Mesenteric fat pad (tissue), 1 donor: ENCODE measurements around the gene ELMO1. TPM values are rescaled to one million over a fixed set of nuclear protein-coding genes. Genes with fewer than 3 reads are reported as not detected.

Source experiments
- DNase-seq: peaks from one replicate; pipeline ENCODE4 v3.0.0-alpha.2; 2020; ENCODE audit warnings: low spot score
- total RNA-seq: library from RNA; stranded (reverse); fragmentation: NEBNext Ultra II Directional; extraction: Animal tissue kit (Norgen Biotek cat#: 25700); gene quantifications from one replicate; pipeline ENCODE4 v1.2.1, GENCODE V29; 2021
- donor health status: DM: yes; HTN: yes; CAD: no.

ELMO1 gene
- total RNA-seq, 1 donor from 2014 or later, result 48.9 TPM

DNA sequence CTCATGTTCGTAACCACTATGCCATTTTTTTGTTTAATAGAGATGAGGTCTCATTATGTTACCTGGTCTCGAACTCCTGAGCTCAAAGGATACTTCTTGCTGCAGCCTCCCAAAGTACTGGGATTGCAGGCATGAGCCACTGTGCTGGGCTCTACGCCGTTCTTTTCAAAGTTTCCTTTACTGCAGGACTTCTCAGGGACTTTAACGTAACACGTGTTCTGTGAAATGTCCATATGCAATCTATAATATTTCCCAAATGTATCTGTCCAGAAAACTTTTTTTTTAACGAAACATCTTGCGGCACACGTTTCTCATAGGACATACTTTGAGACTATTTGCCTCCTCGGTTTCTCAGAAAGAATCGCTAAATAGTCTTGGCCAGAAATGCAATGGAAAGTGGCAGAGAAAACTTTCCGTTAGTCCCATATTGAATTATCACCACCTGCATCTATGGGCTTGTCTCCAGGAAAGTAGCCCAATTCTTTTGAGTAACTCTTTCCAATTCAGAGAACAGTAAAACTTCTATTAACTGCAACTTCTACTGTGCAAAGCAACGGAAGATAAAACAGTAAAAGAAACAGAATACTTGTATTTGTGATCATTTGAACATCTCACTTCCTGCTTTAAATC is 96.3 kb downstream of the ELMO1 start:
- no peak for DNase-seq

- no peak for DNase-seq
Observed at GRCh38 chr7:37351716-37352115, 96.9 kb downstream of the ELMO1 start.

- DNase-seq, result no peak
Observed at GRCh38 chr7:37349979-37350590, 98.6 kb downstream of the ELMO1 start.

GRCh38 chr7:37348982-37349381 is 99.7 kb downstream of the ELMO1 start:
- no peak for DNase-seq

- DNase-seq, result no peak
Observed at GRCh38 chr7:37346761-37347160, 101.9 kb downstream of the ELMO1 start.

DNA sequence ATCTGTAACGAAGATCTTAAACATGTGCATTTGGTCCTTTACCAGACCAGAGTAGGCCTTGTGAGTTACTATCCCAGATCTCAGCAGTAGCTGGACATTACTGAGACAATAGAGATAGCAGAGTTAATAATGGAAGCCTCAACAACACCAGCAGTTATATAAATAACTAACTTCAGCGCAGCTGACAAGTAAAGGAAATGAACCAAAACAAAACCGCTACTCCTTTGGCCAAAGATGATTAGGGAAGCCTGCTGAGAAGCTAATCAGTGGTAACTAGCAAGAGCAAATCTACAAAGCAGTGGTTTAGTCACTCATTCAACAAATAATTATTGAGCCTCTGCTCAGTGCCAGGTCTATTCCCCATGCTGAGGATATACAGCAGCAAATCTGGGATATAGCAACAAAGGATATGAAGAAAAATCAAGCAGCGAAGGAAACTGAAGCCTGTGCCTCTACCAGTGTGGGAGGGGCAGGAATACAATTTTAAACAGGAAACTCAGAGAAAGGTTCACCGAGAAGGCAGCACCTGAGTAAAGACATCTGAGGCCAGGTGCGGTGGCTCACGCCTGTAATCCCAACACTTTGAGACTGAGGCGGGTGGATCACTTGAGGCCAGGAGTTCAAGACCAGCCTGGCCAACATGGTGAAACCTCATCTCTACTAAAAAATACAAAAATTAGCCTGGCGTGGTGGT is 103.6 kb downstream of the ELMO1 start:
- DNase-seq, result no peak

- no peak for DNase-seq
Observed at GRCh38 chr7:37342688-37343471, 105.8 kb downstream of the ELMO1 start.

DNA sequence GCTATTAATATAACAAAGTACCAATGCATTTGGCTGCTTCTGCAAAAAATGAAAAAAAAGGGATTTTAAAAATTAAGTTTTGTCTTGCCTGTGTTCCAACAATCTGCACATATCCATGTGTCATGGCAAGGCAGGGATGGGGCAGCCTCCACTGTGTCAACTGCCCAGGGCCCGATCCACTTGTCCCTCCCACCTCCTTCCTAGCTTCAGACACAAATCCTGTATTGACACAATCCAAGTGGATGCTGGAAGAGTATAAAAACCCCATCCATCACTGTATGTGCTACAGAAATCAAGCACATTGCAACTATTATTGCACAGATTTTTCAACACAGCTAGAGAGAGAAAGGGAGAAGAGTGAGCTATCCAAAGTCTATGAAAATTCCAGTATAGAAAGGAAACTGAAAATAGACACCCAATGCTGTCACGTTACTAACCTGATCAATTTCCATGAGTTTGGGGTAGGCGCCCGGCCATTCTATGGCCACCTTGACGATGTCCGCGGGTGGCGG is 106.4 kb downstream of the ELMO1 start:
- no peak for DNase-seq

DNA sequence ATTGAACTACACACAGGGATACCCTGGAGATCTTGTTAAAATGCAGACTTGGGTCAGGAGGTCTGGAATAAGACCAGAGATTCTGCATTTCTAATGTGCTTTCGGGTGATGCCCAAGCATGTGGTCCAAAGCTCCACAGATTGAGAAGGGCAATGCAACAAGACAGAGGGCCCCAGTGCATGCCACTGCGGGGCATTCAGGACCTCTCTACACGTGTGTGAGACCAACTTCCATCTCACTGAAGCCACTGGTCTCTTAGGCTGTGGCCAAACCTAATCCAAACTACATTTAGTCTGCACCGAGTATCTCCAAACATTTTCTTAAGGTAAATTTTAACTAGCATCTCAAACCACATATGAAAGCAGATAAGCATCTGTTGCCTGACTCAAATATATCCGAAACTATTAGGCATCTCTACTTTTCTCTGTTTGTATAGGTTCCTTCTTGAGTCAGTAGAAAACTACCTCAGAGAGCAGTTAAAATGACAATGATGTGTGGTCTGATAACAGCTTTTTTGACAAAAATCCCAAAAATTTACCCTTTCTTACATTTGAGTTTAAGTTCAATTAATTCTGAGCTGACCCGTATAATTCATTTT is 107.5 kb downstream of the ELMO1 start:
- no peak for DNase-seq

DNA sequence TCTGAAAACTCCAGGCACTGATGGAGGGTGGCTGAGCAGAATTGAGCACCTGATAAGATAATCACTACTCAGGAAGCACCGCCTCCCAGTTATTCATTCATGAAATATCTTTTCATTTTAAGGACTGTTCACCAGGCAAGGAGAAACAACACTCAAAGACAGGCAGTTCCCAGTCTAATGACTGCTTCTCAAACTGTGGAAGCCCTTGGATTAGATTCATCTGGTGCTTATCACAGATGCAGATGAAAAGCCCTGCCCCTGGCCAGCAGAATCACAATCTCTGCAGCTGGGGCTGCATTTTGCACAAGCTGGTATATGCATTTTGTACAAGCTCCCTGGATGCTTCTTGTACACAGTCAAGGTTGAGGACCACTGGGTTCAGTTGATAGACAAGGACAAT is 109.7 kb downstream of the ELMO1 start:
- DNase-seq, result no peak

- no peak for DNase-seq
Observed at GRCh38 chr7:37337522-37337921, 111.1 kb downstream of the ELMO1 start.

DNA sequence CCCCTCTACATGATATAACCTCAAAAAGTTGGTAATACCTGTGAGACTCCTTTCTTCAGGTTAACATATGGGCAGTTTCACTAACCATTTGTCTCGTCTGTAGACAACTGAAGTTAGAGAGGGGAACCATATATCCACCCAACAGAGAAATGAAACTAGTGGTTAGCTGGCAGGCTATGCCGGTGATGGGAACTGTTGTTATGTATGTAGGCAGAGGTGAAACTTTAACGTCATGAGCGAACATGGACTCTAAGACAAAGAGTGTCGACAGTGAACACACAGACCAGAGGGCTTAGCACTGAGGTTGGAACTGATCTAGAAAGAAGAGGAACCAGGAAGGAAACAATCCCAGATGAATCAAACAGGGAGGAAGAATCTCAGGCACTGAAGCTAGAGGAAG is 112.4 kb downstream of the ELMO1 start:
- no peak for DNase-seq

DNA sequence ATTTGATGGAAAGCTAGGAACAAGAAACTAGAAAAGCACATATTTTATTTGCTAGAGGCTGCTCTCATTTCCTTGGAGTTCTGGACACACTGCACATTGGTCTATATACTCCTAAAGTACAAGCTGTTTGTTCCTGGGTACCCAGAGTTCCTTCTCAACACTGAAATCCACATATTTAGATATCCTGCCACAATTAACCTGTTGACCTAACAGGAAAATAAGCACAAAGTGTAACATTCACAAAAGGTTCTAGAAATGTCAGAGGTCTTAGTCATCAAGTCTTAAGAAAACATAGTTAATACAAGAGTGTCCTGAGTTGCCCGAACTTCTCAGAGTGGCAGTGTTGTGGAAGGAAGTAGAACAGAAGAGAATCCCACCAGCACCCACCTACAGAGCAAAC is 115.6 kb downstream of the ELMO1 start:
- DNase-seq, result no peak

- DNase-seq, result no peak
Observed at GRCh38 chr7:37332243-37333016, 116.2 kb downstream of the ELMO1 start.

GRCh38 chr7:37330775-37331174 is 117.9 kb downstream of the ELMO1 start:
- no peak for DNase-seq

DNA sequence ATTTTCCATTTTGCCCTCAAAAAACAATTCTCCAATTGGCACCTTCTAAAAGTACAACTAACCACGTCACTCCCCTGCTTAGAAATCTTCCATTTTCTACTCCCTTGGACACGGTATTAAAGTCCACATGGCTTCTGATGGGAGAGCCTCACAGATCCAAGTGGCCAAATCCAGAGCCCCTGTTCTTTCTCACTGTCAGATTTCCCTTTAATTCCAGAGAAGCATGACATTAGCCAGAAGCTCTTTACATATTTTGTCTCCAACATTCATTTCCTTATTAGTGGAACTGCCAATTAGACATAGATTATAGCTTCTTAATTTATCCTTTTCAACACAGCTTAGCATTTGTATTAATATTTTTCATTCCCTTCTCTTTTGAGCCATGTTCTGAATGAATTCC is 118.7 kb downstream of the ELMO1 start:
- DNase-seq, result no peak

DNA sequence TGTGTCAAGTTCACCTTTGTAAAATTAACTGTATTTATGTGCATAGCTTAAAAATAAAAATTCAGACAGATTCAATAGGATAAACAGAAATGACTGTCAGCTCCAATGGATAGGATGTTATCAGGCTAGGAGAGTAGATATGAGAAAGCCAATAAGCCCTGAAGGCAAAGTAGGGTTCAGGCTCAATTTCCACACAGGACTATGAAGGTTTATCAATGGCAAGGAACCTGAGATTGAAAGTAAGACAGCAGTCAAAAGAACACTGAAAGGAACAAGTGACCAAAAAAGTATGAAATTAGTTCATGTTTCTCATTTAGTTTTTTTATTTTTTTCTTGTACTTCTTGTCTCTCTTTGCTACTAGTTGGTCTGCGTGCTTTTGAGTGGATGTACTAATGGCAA is 121.4 kb downstream of the ELMO1 start:
- no peak for DNase-seq

GRCh38 chr7:37323966-37324365 is 124.7 kb downstream of the ELMO1 start:
- no peak for DNase-seq

DNA sequence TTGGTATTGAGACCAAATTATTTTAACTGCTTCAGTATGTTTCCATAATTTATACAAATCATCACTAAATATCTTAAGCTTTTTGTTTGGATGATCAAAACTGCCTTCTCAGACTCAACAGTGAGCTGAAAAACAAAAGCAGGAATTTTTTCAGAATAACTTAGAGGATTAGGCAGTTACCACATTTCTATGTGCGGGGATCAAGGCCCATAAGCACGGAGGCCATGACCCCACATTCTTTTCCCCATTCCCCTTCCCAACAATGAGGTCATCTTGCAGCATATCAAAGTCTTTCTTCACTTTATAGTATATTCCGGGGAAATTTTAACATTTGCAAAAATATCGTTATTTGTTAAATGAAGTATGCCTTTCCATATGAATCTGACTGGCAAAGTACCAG is 125.8 kb downstream of the ELMO1 start:
- DNase-seq, result no peak

DNA sequence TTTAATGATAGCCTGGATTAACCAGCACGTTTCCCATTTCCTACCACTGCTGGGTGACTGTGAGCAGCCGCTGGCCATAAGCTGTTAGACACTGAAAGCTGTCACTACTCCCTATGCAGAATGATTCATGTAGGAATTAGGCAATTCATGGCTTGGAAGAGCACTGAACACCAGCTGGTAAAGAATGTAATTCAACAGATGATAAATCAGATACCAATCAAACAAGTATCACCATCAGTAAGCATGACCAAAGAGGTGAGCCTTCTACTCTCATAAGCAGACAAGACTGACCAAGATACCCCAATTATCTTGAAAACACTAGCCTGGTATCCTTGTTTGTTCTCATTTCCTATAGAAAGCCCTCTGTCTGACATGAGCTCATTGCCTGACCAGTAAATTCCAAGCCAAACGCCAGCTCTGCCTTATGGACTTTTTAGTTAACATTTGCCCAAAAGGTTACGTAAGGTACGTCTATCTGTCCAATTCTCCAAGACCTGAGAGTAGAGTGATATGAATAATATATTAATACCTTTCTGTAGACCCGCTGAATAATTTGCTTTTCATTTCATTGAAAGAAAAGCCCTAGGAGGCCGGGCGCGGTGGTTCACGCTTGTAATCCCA is 127.7 kb downstream of the ELMO1 start:
- DNase-seq, result no peak
